H9 (cell line): ENCODE results near the gene CDK2. TPM values are rescaled to one million over a fixed set of nuclear protein-coding genes. Genes with fewer than 3 reads are reported as not detected.

Experiments used
- DNase-seq: peaks from one replicate; pipeline ENCODE4 v3.0.0-alpha.2; 2017
- H2AFZ ChIP-seq: one replicate; pipeline ENCODE4 v1.6.1; 2013; ENCODE audit warnings: mild to moderate bottlenecking, low read length, control low read depth, moderate library complexity
- H2AK5ac ChIP-seq: 2 replicates; pipeline ENCODE4 v1.6.1; 2013; ENCODE audit warnings: low read length, control low read depth, mixed read lengths; ENCODE audit not compliant: insufficient read length
- H2BK120ac ChIP-seq: one replicate; pipeline ENCODE4 v1.6.1; 2013; ENCODE audit warnings: low read depth, mild to moderate bottlenecking, low read length, control low read depth, inconsistent platforms; ENCODE audit not compliant: poor library complexity, severe bottlenecking
- H2BK12ac ChIP-seq: 2 replicates; pipeline ENCODE4 v1.6.1; 2013; ENCODE audit warnings: low read length, control low read depth, mixed read lengths, low read depth; ENCODE audit not compliant: insufficient read length
- H2BK15ac ChIP-seq: 2 replicates; pipeline ENCODE4 v1.6.1; 2013; ENCODE audit warnings: low read depth, low read length, control low read depth
- H2BK20ac ChIP-seq: one replicate; pipeline ENCODE4 v1.6.1; 2013; ENCODE audit warnings: low read depth, mild to moderate bottlenecking, low read length, control low read depth, inconsistent platforms; ENCODE audit not compliant: poor library complexity, severe bottlenecking
- H2BK5ac ChIP-seq: 2 replicates; pipeline ENCODE4 v1.6.1; 2013; ENCODE audit warnings: low read length, control low read depth, mixed read lengths; ENCODE audit not compliant: insufficient read length
- H3K14ac ChIP-seq: 2 replicates; pipeline ENCODE4 v1.6.1; 2013; ENCODE audit warnings: low read length, control low read depth; ENCODE audit not compliant: insufficient read depth
- H3K18ac ChIP-seq: 2 replicates; pipeline ENCODE4 v1.6.1; 2013; ENCODE audit warnings: low read depth, mild to moderate bottlenecking, mixed read lengths, low read length, control low read depth; ENCODE audit not compliant: insufficient read length
- H3K23ac ChIP-seq: 2 replicates; pipeline ENCODE4 v1.6.1; 2013; ENCODE audit warnings: low read length, control low read depth, mixed read lengths, low read depth; ENCODE audit not compliant: insufficient read length
- H3K23me2 ChIP-seq: 2 replicates; pipeline ENCODE4 v1.6.1; 2013; ENCODE audit warnings: low read depth, mild to moderate bottlenecking, mixed read lengths, low read length, control low read depth; ENCODE audit not compliant: insufficient read length, poor library complexity, severe bottlenecking
- H3K27ac ChIP-seq: 2 replicates; pipeline ENCODE4 v1.5.1; 2013; ENCODE audit warnings: low read length, control low read depth, mixed read lengths, low read depth; ENCODE audit not compliant: insufficient read length
- H3K27me3 ChIP-seq: 2 replicates; pipeline ENCODE4 v1.6.1; 2013; ENCODE audit warnings: low read length, control low read depth, inconsistent platforms; ENCODE audit not compliant: insufficient read depth
- H3K4ac ChIP-seq: 2 replicates; pipeline ENCODE4 v1.6.1; 2013; ENCODE audit warnings: low read depth, mild to moderate bottlenecking, control low read depth, inconsistent platforms, low read length, moderate library complexity
- H3K4me1 ChIP-seq: 2 replicates; pipeline ENCODE4 v1.6.1; 2013; ENCODE audit warnings: low read length, control low read depth, inconsistent platforms; ENCODE audit not compliant: insufficient read depth
- H3K4me2 ChIP-seq: 2 replicates; pipeline ENCODE4 v1.6.1; 2013; ENCODE audit warnings: low read length, control low read depth, mixed read lengths; ENCODE audit not compliant: insufficient read length, insufficient read depth
- H3K56ac ChIP-seq: 2 replicates; pipeline ENCODE4 v1.6.1; 2013; ENCODE audit warnings: low read depth, mild to moderate bottlenecking, mixed read lengths, low read length, control low read depth; ENCODE audit not compliant: insufficient read length
- H3K79me1 ChIP-seq: 2 replicates; pipeline ENCODE4 v1.6.1; 2013; ENCODE audit warnings: low read depth, mild to moderate bottlenecking, moderate library complexity, low read length, control low read depth, inconsistent platforms; ENCODE audit not compliant: insufficient read depth, poor library complexity, severe bottlenecking
- H3K79me2 ChIP-seq: 2 replicates; pipeline ENCODE4 v1.6.1; 2013; ENCODE audit warnings: low read length, control low read depth, inconsistent platforms; ENCODE audit not compliant: insufficient read depth
- H3K9ac ChIP-seq: 2 replicates; pipeline ENCODE4 v1.6.1; 2013; ENCODE audit warnings: low read length, control low read depth, mixed read lengths; ENCODE audit not compliant: insufficient read length; ENCODE audit errors: extremely low read depth
- H3K9me3 ChIP-seq: one replicate; pipeline ENCODE4 v1.6.1; 2013; ENCODE audit warnings: low read depth, low read length, inconsistent platforms; ENCODE audit not compliant: control insufficient read depth
- H3T11ph ChIP-seq: one replicate; pipeline ENCODE4 v1.6.1; 2013; ENCODE audit warnings: mild to moderate bottlenecking, low read length, control low read depth, inconsistent platforms
- H4K20me1 ChIP-seq: one replicate; pipeline ENCODE4 v1.6.1; 2013; ENCODE audit not compliant: control insufficient read depth, insufficient read length, insufficient read depth
- H4K5ac ChIP-seq: 2 replicates; pipeline ENCODE4 v1.6.1; 2013; ENCODE audit warnings: low read depth, mild to moderate bottlenecking, mixed read lengths, low read length, control low read depth; ENCODE audit not compliant: insufficient read length
- H4K8ac ChIP-seq: replicated peaks from 2 replicates; pipeline ENCODE4 v1.6.1; 2013; ENCODE audit warnings: low read length, control low read depth, mixed read lengths, low read depth; ENCODE audit not compliant: insufficient read length
- H4K91ac ChIP-seq: 2 replicates; pipeline ENCODE4 v1.6.1; 2013; ENCODE audit warnings: low read depth, mild to moderate bottlenecking, moderate library complexity, mixed read lengths, low read length, control low read depth; ENCODE audit not compliant: insufficient read length
- H3K27ac Mint-ChIP-seq, 3 experiments: 2 replicates in 2 of 3; 3 replicates in 1 of 3; pipeline ENCODE4 v1.8.0; 2020 to 2021; ENCODE audit warnings: mixed read lengths in 3 of 3, mild to moderate bottlenecking in 1 of 3, moderate library complexity in 1 of 3
- H3K27me3 Mint-ChIP-seq: 2 replicates; pipeline ENCODE4 v1.8.0; 2021; ENCODE audit warnings: low read depth, mild to moderate bottlenecking, moderate library complexity, mixed read lengths
- H3K36me3 Mint-ChIP-seq, 3 experiments: 2 replicates in 2 of 3; 3 replicates in 1 of 3; pipeline ENCODE4 v1.8.0; 2020 to 2021; ENCODE audit warnings: low read depth in 3 of 3, mixed read lengths in 3 of 3; ENCODE audit not compliant: insufficient read depth in 1 of 3
- H3K4me1 Mint-ChIP-seq, 2 experiments: 2 replicates each; pipeline ENCODE4 v1.8.0; 2020; ENCODE audit warnings: mixed read lengths in 2 of 2
- H3K4me3 Mint-ChIP-seq, 2 experiments: 2 replicates in 1 of 2; 3 replicates in 1 of 2; pipeline ENCODE4 v1.8.0; 2020 to 2021; ENCODE audit warnings: mild to moderate bottlenecking in 2 of 2, mixed read lengths in 2 of 2, moderate library complexity in 1 of 2
- H3K9me3 Mint-ChIP-seq, 2 experiments: 2 replicates in 1 of 2; 3 replicates in 1 of 2; pipeline ENCODE4 v1.8.0; 2020; ENCODE audit warnings: mild to moderate bottlenecking in 2 of 2, mixed read lengths in 2 of 2, moderate library complexity in 1 of 2
- WGBS: extraction: QIAGEN DNeasy Blood & Tissue Kit; methylation state at CpG from one replicate; pipeline ENCODE4 v1.1.7; 2013; ENCODE audit warnings: missing lambda C conversion rate, low lambda C conversion rate, mixed read lengths; ENCODE audit not compliant: insufficient read length; ENCODE audit errors: extremely low coverage; 5-methylcytosine and 5-hydroxymethylcytosine counted together
- total RNA-seq: library from RNA; stranded (reverse); gene quantifications from 2 replicates; pipeline ENCODE4 v1.2.1, GENCODE V29; 2021
- TF ChIP-seq, protein P1 (sequence below): fragments of 200-600 bp; sonication (generic); conservative IDR thresholded peaks from 3 replicates; pipeline ENCODE4 v1.8.0; 2021; ENCODE audit warnings: antibody characterized with exemption, mild to moderate bottlenecking

CDK2 gene
- total RNA-seq, 1 experiment from 2014 or later = 60.8 TPM

DNA sequence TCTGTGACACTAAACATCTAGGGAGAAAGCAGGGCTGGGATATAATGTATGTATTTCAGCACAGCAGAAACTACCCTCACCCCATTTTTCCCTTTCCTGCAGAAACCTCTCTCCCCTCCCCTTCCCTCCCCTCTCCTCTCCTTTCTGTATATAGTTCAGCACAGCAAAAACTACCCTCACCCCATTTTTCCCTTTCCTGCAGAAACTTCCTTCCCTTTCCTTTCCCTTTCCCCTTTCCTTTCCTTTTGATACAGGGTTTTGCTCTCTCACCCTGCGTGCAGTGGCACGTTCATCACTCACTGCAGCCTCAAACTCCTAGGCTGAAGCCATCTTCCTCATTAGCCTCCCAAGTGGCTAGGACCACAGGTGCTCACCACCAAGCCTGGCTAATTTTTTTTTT lies 2.9 kb upstream of the CDK2 start:
- Mint-ChIP-seq H3K27ac (no peak overlapping the region), H3K36me3 (peaks cover 5 to 15% (median 11%) of the 10 kb centered on the region in 3 experiments; a peak in 6 of 7 replicates), H3K9me3 (no peaks in the 10 kb centered on the region), H3K4me3 (peak overlapping the region in 1 of 2 experiments; percentile 67; a peak in 1 of 5 replicates), H3K4me1 (peaks cover 22 to 28% of the 10 kb centered on the region in 2 experiments), H3K27me3 (no peaks in the 10 kb centered on the region)
- H3K14ac ChIP-seq = no peak overlapping the region
- H4K8ac ChIP-seq = no peak overlapping the region
- no peak overlapping the region for H3K18ac ChIP-seq
- H2AFZ ChIP-seq = no peak overlapping the region
- no peaks in the 10 kb centered on the region for H3K79me1 ChIP-seq
- H3K4me1 ChIP-seq = peaks cover 3% of the 10 kb centered on the region; the same call in 1 of the 2 replicates
- H3K79me2 ChIP-seq = no peaks in the 10 kb centered on the region; the same call in 1 of the 2 replicates
- DNase-seq = no peak
- H4K5ac ChIP-seq = no peak overlapping the region
- no peaks in the 10 kb centered on the region for H4K20me1 ChIP-seq
- no peaks in the 10 kb centered on the region for H3K27me3 ChIP-seq
- no peak overlapping the region for H3K4ac ChIP-seq
- no peak overlapping the region for H3T11ph ChIP-seq
- H3K23me2 ChIP-seq = peaks cover 15% of the 10 kb centered on the region
- WGBS = no CpG with 5 or more reads among the region's 2 CpGs
- H2BK20ac ChIP-seq = no peak overlapping the region
- no peak overlapping the region for H2BK15ac ChIP-seq
- TF ChIP-seq, protein P1, sequence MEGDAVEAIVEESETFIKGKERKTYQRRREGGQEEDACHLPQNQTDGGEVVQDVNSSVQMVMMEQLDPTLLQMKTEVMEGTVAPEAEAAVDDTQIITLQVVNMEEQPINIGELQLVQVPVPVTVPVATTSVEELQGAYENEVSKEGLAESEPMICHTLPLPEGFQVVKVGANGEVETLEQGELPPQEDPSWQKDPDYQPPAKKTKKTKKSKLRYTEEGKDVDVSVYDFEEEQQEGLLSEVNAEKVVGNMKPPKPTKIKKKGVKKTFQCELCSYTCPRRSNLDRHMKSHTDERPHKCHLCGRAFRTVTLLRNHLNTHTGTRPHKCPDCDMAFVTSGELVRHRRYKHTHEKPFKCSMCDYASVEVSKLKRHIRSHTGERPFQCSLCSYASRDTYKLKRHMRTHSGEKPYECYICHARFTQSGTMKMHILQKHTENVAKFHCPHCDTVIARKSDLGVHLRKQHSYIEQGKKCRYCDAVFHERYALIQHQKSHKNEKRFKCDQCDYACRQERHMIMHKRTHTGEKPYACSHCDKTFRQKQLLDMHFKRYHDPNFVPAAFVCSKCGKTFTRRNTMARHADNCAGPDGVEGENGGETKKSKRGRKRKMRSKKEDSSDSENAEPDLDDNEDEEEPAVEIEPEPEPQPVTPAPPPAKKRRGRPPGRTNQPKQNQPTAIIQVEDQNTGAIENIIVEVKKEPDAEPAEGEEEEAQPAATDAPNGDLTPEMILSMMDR = no peak
- H3K9ac ChIP-seq = no peak overlapping the region
- no peaks in the 10 kb centered on the region for H3K9me3 ChIP-seq
- H2AK5ac ChIP-seq = no peak overlapping the region
- H2BK120ac ChIP-seq = no peak overlapping the region
- no peak overlapping the region for H2BK12ac ChIP-seq
- H3K23ac ChIP-seq = no peak overlapping the region
- H2BK5ac ChIP-seq = no peak overlapping the region
- H3K27ac ChIP-seq = no peak overlapping the region
- no peak overlapping the region for H3K4me2 ChIP-seq
- H4K91ac ChIP-seq = no peak overlapping the region
- no peak overlapping the region for H3K56ac ChIP-seq
